Heart right ventricle (tissue), 16 donors: ENCODE results near the gene FCMR. TPM values are rescaled to one million over a fixed set of nuclear protein-coding genes. Genes with fewer than 3 reads are reported as not detected.

ENCODE experiments used
- ATAC-seq, 8 donors: fragments of 200-7000 bp; cut with Tn5 transposase; one replicate each; pipeline ENCODE4 v1.9.1; 2020; ENCODE audit warnings: mild to moderate bottlenecking in 8 of 8, moderate library complexity in 8 of 8, moderate number of reproducible peaks in 1 of 8
- DNase-seq, 2 donors: peaks; one replicate each; pipeline ENCODE4 v3.0.0-alpha.2; 2020
- H3K27ac ChIP-seq, 10 donors: fragments of 200-600 bp; sonication (generic) in 2 of 10; one replicate each; pipeline versions ENCODE4 v1.5.0 to v1.8.0; 2020 to 2022; ENCODE audit warnings: mild to moderate bottlenecking in 3 of 10
- H3K27me3 ChIP-seq, 7 donors: fragments of 200-600 bp; one replicate each; pipeline ENCODE4 v1.8.0; 2021 to 2022; ENCODE audit warnings: mild to moderate bottlenecking in 2 of 7
- H3K36me3 ChIP-seq, 9 donors: fragments of 200-600 bp; sonication (generic) in 1 of 9; one replicate each; pipeline versions ENCODE4 v1.5.0 to v1.8.0; 2020 to 2022; ENCODE audit warnings: mild to moderate bottlenecking in 2 of 9
- H3K4me1 ChIP-seq, 9 donors: fragments of 200-600 bp; sonication (generic) in 1 of 9; one replicate each; pipeline versions ENCODE4 v1.5.0 to v1.8.0; 2020 to 2022; ENCODE audit warnings: mild to moderate bottlenecking in 4 of 9
- H3K4me3 ChIP-seq, 10 donors: fragments of 200-600 bp; sonication (generic) in 2 of 10; one replicate each; pipeline versions ENCODE4 v1.5.0 to v1.8.0; 2020 to 2022; ENCODE audit warnings: mild to moderate bottlenecking in 7 of 10, moderate library complexity in 2 of 10
- H3K9me3 ChIP-seq, 11 donors: fragments of 200-600 bp in 10 of 11; sonication (generic) in 2 of 11; one replicate each; pipeline versions ENCODE4 v1.5.0 to v1.8.0; 2013 to 2022; ENCODE audit warnings: mild to moderate bottlenecking in 2 of 11, control low read depth in 1 of 11, moderate library complexity in 1 of 11
- WGBS, 2 donors: extraction: QIAGEN DNeasy Blood & Tissue Kit; methylation state at CpG; one replicate each; pipeline ENCODE4 v1.1.7; 2013; ENCODE audit warnings: inconsistent platforms in 1 of 2; 5-methylcytosine and 5-hydroxymethylcytosine counted together
- intact Hi-C, 10 donors: fragments of 100-400 bp; cut with DNase I; formaldehyde crosslinking; loops; one replicate each; pipeline versions ENCODE4 v1.11.1 to v1.14.2; 2022
- polyA plus RNA-seq, 2 donors: library from polyadenylated mRNA; stranded (reverse); fragments of 200-250 nt; gene quantifications; one replicate each; pipeline ENCODE4 v1.2.3, GENCODE V29; 2013
- total RNA-seq, 10 donors: library from RNA; stranded (reverse); fragmentation: NEBNext Ultra II Directional in 3 of 10; extraction: Animal tissue kit (Norgen Biotek cat#: 25700) in 3 of 10; gene quantifications; one replicate each; pipeline versions ENCODE4 v1.2.1 to v1.2.4, GENCODE V29; 2021 to 2023
- TF ChIP-seq, protein P1 (sequence below), 9 donors: fragments of 200-600 bp; sonication (generic) in 2 of 9; IDR thresholded peaks; one replicate each; pipeline versions ENCODE4 v1.5.0 to v1.8.0; 2021 to 2022; ENCODE audit warnings: antibody characterized with exemption in 9 of 9, mild to moderate bottlenecking in 5 of 9, moderate library complexity in 1 of 9
- donor health status: Arrhythmogenic right ventricular cardiomyopathy.
- donor health status: ischemic (EF 13 %, LVEDD 7.1; RV severe dilation, severe dysfunction).
- donor health status: healthy with polysubstance abuse.
- donor health status: DM: no; HTN: yes; CAD: no.
- donor health status: DM: no; HTN: no; CAD: no.
- donor health status: ischemic (EF 25% LVEDD 6.9; RV normal size, moderate dysfunction).
- donor health status: ischemic (EF 25% LVEDD 5.7; RV mildly dilated, moderate dysfunction).
- donor health status: healthy.
- donor health status: DM: yes; HTN: yes; CAD: no.
- donor health status: Ischemic cardiomyopathy.
- donor health status: ischemic (EF 35%, LVEDD 5.7; RV mildly dilated, moderate dysfunction).
- donor health status: nonischemic (EF 11% LVEDD 7.7; RV severe dilation, severe dysfunction).
- donor health status: DM: yes; HTN: yes; CAD: no.
- donor health status: PGD.
- donor health status: ischemic (EF 29% LVEDD 5.4; RV normal size, mild dysfunction).
- donor health status: nonischemic (EF 23%, LVEDD 6.1; RV moderate dilation, normal function).

FCMR gene
- total and polyA plus RNA-seq, 12 donors: 0.37 to 13.4 (median 3.5) TPM

DNA sequence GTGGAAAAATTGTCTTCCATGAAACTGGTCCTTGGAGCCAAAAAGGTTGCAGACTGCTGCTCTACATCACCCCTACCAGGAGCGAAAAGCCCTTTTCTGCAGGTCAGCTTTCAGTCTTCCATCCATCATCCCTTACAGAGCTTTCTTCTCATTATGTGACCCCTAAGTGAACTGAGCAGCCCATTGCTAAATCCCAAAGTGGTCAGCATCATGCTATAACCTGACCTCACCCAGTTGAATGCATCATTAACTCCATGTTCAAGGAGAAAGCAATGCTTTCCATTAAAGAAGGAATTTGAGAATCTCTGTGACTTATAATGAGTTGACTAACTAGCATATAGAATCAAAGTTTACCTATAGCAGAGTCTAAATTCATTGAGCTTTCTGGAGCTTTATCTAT lies 34.9 kb downstream of the FCMR start:
- WGBS, 2 donors: 100% methylated on average over 1 of the region's 1 CpG
- TF ChIP-seq, protein P1, sequence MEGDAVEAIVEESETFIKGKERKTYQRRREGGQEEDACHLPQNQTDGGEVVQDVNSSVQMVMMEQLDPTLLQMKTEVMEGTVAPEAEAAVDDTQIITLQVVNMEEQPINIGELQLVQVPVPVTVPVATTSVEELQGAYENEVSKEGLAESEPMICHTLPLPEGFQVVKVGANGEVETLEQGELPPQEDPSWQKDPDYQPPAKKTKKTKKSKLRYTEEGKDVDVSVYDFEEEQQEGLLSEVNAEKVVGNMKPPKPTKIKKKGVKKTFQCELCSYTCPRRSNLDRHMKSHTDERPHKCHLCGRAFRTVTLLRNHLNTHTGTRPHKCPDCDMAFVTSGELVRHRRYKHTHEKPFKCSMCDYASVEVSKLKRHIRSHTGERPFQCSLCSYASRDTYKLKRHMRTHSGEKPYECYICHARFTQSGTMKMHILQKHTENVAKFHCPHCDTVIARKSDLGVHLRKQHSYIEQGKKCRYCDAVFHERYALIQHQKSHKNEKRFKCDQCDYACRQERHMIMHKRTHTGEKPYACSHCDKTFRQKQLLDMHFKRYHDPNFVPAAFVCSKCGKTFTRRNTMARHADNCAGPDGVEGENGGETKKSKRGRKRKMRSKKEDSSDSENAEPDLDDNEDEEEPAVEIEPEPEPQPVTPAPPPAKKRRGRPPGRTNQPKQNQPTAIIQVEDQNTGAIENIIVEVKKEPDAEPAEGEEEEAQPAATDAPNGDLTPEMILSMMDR (IDR thresholded peaks at IDR 0.05): no peak
- intact Hi-C loops: no loop called here

DNA sequence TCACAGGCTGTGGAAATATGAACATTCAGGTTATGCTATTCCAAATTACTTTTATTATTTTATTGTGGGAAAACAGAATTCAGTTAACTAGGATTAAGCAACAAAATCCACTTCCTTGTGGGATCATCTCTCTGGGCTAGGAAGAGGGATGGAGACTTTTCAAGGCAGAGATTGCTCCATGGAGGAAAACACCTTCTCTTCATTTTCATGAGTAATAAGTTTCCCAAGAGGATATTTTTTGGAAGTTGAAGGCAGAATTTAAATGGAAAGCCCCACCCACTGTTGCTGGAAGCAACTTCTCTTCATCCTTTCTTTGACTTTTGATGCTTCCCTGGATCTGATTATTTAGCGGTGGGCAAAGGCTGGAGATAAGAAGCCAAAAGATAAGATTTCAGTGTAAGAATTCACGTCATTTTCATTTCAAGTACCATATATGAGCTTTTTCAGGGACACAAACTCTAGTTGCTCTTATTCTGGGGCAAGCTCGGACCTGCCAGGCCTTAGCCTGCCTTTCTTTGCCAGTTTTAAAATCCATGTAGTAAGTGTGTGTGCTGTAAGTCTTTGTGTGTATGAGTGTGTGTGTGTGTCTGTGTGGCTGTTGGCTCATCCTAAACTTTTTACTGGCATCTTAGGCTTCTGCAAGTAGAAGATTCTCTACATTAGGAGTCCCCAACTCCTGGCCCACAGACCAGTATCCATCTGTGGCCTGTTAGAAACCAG lies 36.2 kb downstream of the FCMR start:
- H3K27ac ChIP-seq: no peak overlapping the region
- H3K27me3 ChIP-seq: peaks cover 0 to 20% (median 0%) of the 10 kb centered on the region in 7 donors
- H3K4me3 ChIP-seq: no peak overlapping the region
- no peaks in the 10 kb centered on the region for H3K9me3 ChIP-seq
- no peaks in the 10 kb centered on the region for H3K36me3 ChIP-seq
- intact Hi-C loops: no loop called here
- TF ChIP-seq, protein P1 (IDR thresholded peaks at IDR 0.05): no peak
- no peak for DNase-seq
- 78 to 83% methylated on average over 3 of the region's 3 CpGs for WGBS, 2 donors
- no peak for ATAC-seq
- H3K4me1 ChIP-seq: peaks cover 0 to 17% (median 2%) of the 10 kb centered on the region in 9 donors

More for the DNA sequence above, 34.9 kb downstream of the FCMR start:
- Histone ChIP-seq H3K27me3 (peaks cover 0 to 20% (median 4%) of the 10 kb centered on the region in 7 donors), H3K27ac (no peak overlapping the region), H3K9me3 (no peaks in the 10 kb centered on the region), H3K4me3 (no peak overlapping the region), H3K4me1 (peaks cover 0 to 30% (median 8%) of the 10 kb centered on the region in 9 donors), H3K36me3 (no peaks in the 10 kb centered on the region)
- ATAC-seq (no peak), DNase-seq (no peak)

DNA sequence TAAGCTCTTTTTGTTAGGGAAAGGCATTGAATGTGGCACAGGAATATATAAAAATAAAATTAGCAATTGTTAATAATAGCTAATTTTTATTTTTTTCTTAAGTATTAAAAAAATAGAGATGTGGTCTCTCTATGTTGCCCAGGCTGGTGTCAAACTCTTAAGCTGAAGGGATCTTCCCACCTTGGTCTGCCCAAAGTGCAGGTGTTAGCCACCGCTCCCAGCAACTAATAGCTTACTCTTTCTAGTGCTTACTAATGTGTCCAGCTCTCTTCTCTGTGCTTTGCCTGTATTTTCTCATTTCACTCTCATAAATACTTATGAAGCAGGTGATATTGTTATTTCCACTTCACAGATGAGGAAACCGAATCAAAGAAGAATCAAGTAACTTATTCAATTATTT lies 37.9 kb downstream of the FCMR start:
- Histone ChIP-seq H3K4me1 (peaks cover 0 to 6% (median 0%) of the 10 kb centered on the region in 9 donors), H3K27ac (no peak overlapping the region), H3K9me3 (peaks cover 0 to 7% (median 0%) of the 10 kb centered on the region in 11 donors), H3K36me3 (no peaks in the 10 kb centered on the region), H3K4me3 (no peak overlapping the region), H3K27me3 (peaks cover 0 to 20% (median 0%) of the 10 kb centered on the region in 7 donors)
- intact Hi-C loops: no loop called here
- ATAC-seq: no peak
- 89 to 95% methylated on average over 2 of the region's 2 CpGs for whole genome bisulfite sequencing, 2 donors
- no peak for DNase-seq
- TF ChIP-seq, protein P1 (IDR thresholded peaks at IDR 0.05): no peak

DNA sequence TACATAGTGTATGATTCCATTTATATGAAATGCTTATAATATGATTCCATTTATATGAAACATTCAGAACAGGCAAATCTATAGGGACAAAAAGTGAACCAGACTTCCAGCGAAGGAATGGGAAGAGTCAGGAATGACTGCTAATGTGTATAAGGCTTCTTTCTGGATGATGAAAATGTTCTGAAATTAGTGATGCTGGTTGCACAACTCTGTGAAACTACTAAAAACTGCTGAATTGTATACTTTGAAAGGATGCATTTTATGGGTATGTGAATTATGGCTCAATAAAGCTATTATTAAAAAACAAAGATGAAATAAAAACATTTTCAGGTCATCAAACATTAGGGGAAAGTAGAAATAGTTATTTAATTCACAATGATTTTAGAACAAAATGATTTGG lies 38.6 kb downstream of the FCMR start:
- Histone ChIP-seq H3K4me3 (no peak overlapping the region), H3K9me3 (peaks cover 0 to 14% (median 5%) of the 10 kb centered on the region in 11 donors), H3K4me1 (peaks cover 0 to 6% (median 0%) of the 10 kb centered on the region in 9 donors), H3K27ac (no peak overlapping the region), H3K27me3 (peaks cover 0 to 14% (median 0%) of the 10 kb centered on the region in 7 donors), H3K36me3 (no peaks in the 10 kb centered on the region)
- TF ChIP-seq, protein P1 (IDR thresholded peaks at IDR 0.05): no peak
- no peak for DNase-seq
- intact Hi-C loops: no loop called here
- ATAC-seq: no peak
- 91 to 98% methylated on average over 1 of the region's 1 CpG for WGBS, 2 donors
